Endothelial cell (in vitro differentiated cells): Measurements from ENCODE around the gene MGAT4C. TPM values are rescaled to one million over a fixed set of nuclear protein-coding genes. Genes with fewer than 3 reads are reported as not detected.

Source experiments
- DNase-seq: peaks from one replicate; pipeline ENCODE4 v3.0.0; 2021; ENCODE audit warnings: low spot score
- H3K27ac Mint-ChIP-seq: one replicate; pipeline ENCODE4 v1.8.0; 2021; ENCODE audit warnings: mixed read lengths, inconsistent platforms; ENCODE audit not compliant: unreplicated experiment
- H3K27me3 Mint-ChIP-seq: one replicate; pipeline ENCODE4 v1.8.0; 2021; ENCODE audit warnings: mild to moderate bottlenecking, moderate library complexity, mixed read lengths, inconsistent platforms; ENCODE audit not compliant: unreplicated experiment
- H3K36me3 Mint-ChIP-seq: one replicate; pipeline ENCODE4 v1.8.0; 2021; ENCODE audit warnings: mild to moderate bottlenecking, low read depth, mixed read lengths, inconsistent platforms; ENCODE audit not compliant: unreplicated experiment
- H3K4me1 Mint-ChIP-seq: one replicate; pipeline ENCODE4 v1.8.0; 2021; ENCODE audit warnings: mild to moderate bottlenecking, mixed read lengths, inconsistent platforms; ENCODE audit not compliant: unreplicated experiment
- H3K4me3 Mint-ChIP-seq: one replicate; pipeline ENCODE4 v1.8.0; 2021; ENCODE audit warnings: mild to moderate bottlenecking, mixed read lengths, inconsistent platforms; ENCODE audit not compliant: unreplicated experiment
- H3K9me3 Mint-ChIP-seq: one replicate; pipeline ENCODE4 v1.8.0; 2021; ENCODE audit warnings: mixed read lengths, inconsistent platforms; ENCODE audit not compliant: unreplicated experiment
- CTCF ChIP-seq: fragments of 200-600 bp; sonication (generic); IDR thresholded peaks from one replicate; pipeline ENCODE4 v1.5.0; 2021; ENCODE audit warnings: antibody characterized with exemption; ENCODE audit not compliant: unreplicated experiment
- total RNA-seq: library from RNA; stranded (reverse); fragmentation: NEBNext Ultra II Directional; extraction: Animal tissue kit (Norgen Biotek cat#: 25700); gene quantifications from one replicate; pipeline ENCODE4 v1.2.1, GENCODE V29; 2021; ENCODE audit not compliant: unreplicated experiment

The MGAT4C gene
- total RNA-seq, 1 donor from 2014 or later, result 1.1 TPM

GRCh38 chr12:86216591-86216990 lies 39.6 kb downstream of the MGAT4C start:
- no peak for TF ChIP-seq CTCF
- Mint-ChIP-seq H3K36me3 (no peaks in the 10 kb centered on the region), H3K9me3 (no peaks in the 10 kb centered on the region), H3K27me3 (no peaks in the 10 kb centered on the region), H3K4me3 (no peak overlapping the region), H3K4me1 (no peaks in the 10 kb centered on the region), H3K27ac (no peak overlapping the region)
- DNase-seq, result no peak

GRCh38 chr12:86213012-86213411 lies 43.2 kb downstream of the MGAT4C start:
- H3K4me3 Mint-ChIP-seq, result no peak overlapping the region
- no peaks in the 10 kb centered on the region for H3K4me1 Mint-ChIP-seq
- no peaks in the 10 kb centered on the region for H3K36me3 Mint-ChIP-seq
- no peaks in the 10 kb centered on the region for H3K9me3 Mint-ChIP-seq
- H3K27me3 Mint-ChIP-seq, result no peaks in the 10 kb centered on the region
- H3K27ac Mint-ChIP-seq, result no peak overlapping the region
- TF ChIP-seq CTCF, result no peak
- DNase-seq, result no peak

- no peaks in the 10 kb centered on the region for H3K36me3 Mint-ChIP-seq
- no peak for TF ChIP-seq CTCF
- no peaks in the 10 kb centered on the region for H3K9me3 Mint-ChIP-seq
- no peak overlapping the region for H3K27ac Mint-ChIP-seq
- no peaks in the 10 kb centered on the region for H3K4me1 Mint-ChIP-seq
- no peak overlapping the region for H3K4me3 Mint-ChIP-seq
- DNase-seq, result no peak
- H3K27me3 Mint-ChIP-seq, result no peaks in the 10 kb centered on the region
Measured at GRCh38 chr12:86198696-86199444, 57.3 kb downstream of the MGAT4C start.

GRCh38 chr12:86196465-86196864 lies 59.7 kb downstream of the MGAT4C start:
- Mint-ChIP-seq H3K4me3 (no peak overlapping the region), H3K4me1 (no peaks in the 10 kb centered on the region), H3K27me3 (no peaks in the 10 kb centered on the region), H3K27ac (no peak overlapping the region), H3K36me3 (no peaks in the 10 kb centered on the region), H3K9me3 (no peaks in the 10 kb centered on the region)
- DNase-seq, result no peak
- no peak for TF ChIP-seq CTCF

- no peak for TF ChIP-seq CTCF
- H3K4me1 Mint-ChIP-seq, result no peaks in the 10 kb centered on the region
- H3K27ac Mint-ChIP-seq, result no peak overlapping the region
- no peak overlapping the region for H3K4me3 Mint-ChIP-seq
- no peak for DNase-seq
- H3K9me3 Mint-ChIP-seq, result no peaks in the 10 kb centered on the region
- H3K27me3 Mint-ChIP-seq, result no peaks in the 10 kb centered on the region
- no peaks in the 10 kb centered on the region for H3K36me3 Mint-ChIP-seq
Measured at GRCh38 chr12:86194721-86195120, 61.5 kb downstream of the MGAT4C start.
